ENCODE measurements around the gene DYNLT1. TPM values are rescaled to one million over a fixed set of nuclear protein-coding genes. Genes with fewer than 3 reads are reported as not detected.

DYNLT1 gene
- total RNA-seq (2012; rRNA removed), result 187 and 235 TPM in 2 replicates
- polyA plus RNA-seq (2012; rRNA removed), result 338 and 349 TPM in 2 replicates
- 134 and 310 TPM in 2 replicates for polyA plus RNA-seq (2012; cell fraction: cytosol; rRNA removed)
- 32.9 and 226 TPM in 2 replicates for polyA plus RNA-seq (2012; cell fraction: nucleus; rRNA removed; ENCODE audit: low replicate concordance)
- Bru-seq, nascent RNA, result percentile 95 among the genes with signal in this experiment
- BruChase-seq, experiment 1, labeled RNA remaining after a 6-hour chase, result percentile 94 among the genes with signal in this experiment
- percentile 89 among the genes with signal in this experiment for BruChase-seq, experiment 2, labeled RNA remaining after a 2-hour chase
- long read RNA-seq, transcript DYNLT1-203 (5 exons, 726 nt), result major isoform, 94 of 108 reads
- long read RNA-seq, partial matches to known transcripts, result 2 of 108 reads
- long read RNA-seq, other reads (novel, unspliced or antisense), result 12 of 108 reads

DNA sequence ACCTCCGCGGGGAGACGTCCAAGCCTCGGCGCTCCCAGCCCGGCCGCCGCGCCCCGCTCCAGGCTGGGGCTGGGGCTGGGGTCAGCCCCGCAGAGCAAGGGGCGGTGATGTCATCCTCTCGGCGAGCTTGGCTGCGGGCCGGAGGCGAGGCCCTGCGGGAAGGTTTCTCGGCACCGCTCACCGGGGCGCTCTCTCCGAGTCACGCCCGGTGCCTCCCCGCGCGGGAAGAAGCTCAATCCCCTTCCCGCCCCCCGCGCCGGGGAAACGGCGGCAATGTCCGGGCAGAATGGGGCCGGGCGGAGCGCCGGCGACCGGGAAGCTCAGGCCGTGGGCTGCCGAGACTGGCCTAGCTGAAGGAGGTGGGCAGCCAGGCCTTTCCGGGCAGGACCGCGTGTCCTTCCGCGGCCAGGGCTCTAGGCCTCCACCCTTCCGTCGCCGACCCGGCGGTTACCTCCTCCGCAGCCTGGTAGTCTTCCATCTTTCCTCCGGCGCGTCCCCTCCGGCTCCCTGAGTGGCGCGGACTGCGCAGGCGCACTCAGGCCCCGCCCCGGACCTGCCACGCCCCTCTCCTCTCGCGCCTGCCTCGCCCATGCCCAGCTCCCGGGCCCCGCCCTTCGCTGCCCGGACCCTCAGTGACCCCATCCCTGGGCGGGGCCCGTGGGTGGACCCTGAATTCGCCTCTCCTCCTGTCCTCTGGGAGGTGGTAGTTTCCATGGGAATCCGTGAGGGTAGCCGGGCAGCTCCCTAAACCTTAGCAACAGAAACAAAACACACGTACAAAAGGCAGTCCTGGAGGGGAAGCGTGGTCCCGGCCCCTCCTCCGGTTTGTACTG lies at the start of gene DYNLT1:
Gene DYNLT1 (minus strand): TSS at position 513 of the 833 bp plus-strand sequence. CDS start 35 bp downstream, at position 478.
- Histone ChIP-seq H2BK5ac (ENCODE audit: low read depth, low read length, poor library complexity, severe bottlenecking) (peak within 1 kb of the TSS; percentile 96), H3K9ac (ENCODE audit: low read depth, low read length) (peak within 1 kb of the TSS; percentile 95), H3K18ac (ENCODE audit: low read depth, low read length) (peak within 1 kb of the TSS; percentile 86), H3K56ac (ENCODE audit: extremely low read depth, insufficient read depth, low read length) (peak within 1 kb of the TSS; percentile 89), H2AFZ (replicated peaks; ENCODE audit: low read length, poor library complexity) (peak within 1 kb of the TSS; percentile 96), H3K27me3 (ENCODE audit: control insufficient read depth, insufficient read depth, low read length) (no peaks in the 10 kb centered on the region), H3K36me3 (ENCODE audit: control insufficient read depth, insufficient read depth, low read length) (peaks cover 8% of the 10 kb centered on the region), H2BK120ac (ENCODE audit: low read depth, low read length) (peak within 1 kb of the TSS; percentile 88), H3K4me2 (ENCODE audit: low read depth, low read length) (peak within 1 kb of the TSS; percentile 95), H2BK15ac (ENCODE audit: low read depth, low read length) (peak within 1 kb of the TSS; percentile 98), H4K20me1 (ENCODE audit: insufficient read depth, low read length) (peaks cover 24% of the 10 kb centered on the region), H3K14ac (replicated peaks; ENCODE audit: low read depth, low read length) (peak within 1 kb of the TSS; percentile 97), H3K79me1 (ENCODE audit: low read depth in 1 of 2, low read length in 2 of 2) (peaks cover 11 to 49% of the 10 kb centered on the region in 2 experiments), H3K23ac (ENCODE audit: low read depth, low read length) (peak within 1 kb of the TSS; percentile 99), H3K4ac (ENCODE audit: low read depth, low read length) (peak within 1 kb of the TSS; percentile 94), H3K4me1 (ENCODE audit: control insufficient read depth, insufficient read depth, low read length) (peaks cover 25% of the 10 kb centered on the region), H3K9me1 (ENCODE audit: insufficient read depth, low read length) (peaks cover 20% of the 10 kb centered on the region), H2AK9ac (replicated peaks; ENCODE audit: low read depth, low read length, poor library complexity) (peak within 1 kb of the TSS; percentile 99), H3K27ac (ENCODE audit: insufficient read depth, low read length) (peak within 1 kb of the TSS; percentile 98), H3K9me3 (ENCODE audit: control insufficient read depth, insufficient read depth, low read length) (no peaks in the 10 kb centered on the region), H4K91ac (ENCODE audit: insufficient read depth, low read depth, low read length) (peak within 1 kb of the TSS; percentile 81), H4K8ac (ENCODE audit: low read depth in 2 of 2, low read length in 2 of 2) (peak within 1 kb of the TSS; percentile 80 to 88), H4K5ac (ENCODE audit: low read depth, low read length) (peak within 1 kb of the TSS; percentile 69), H3K4me3 (ENCODE audit: insufficient read depth, low read depth, low read length) (peak within 1 kb of the TSS; percentile 95), H2AK5ac (ENCODE audit: low read depth, low read length) (peak within 1 kb of the TSS; percentile 92), H2BK20ac (ENCODE audit: low read depth, low read length) (peak within 1 kb of the TSS; percentile 81)
- intact Hi-C loops (cut with micrococcal nuclease), result loop anchor here (2.0 kb wide), 1 partner anchor 46 kb away; no protein-coding TSS in a partner anchor
- peak; percentile 84 for DNase-seq
- ATAC-seq (ENCODE audit: low read depth), result peak; percentile 83
- dilution Hi-C loops (cut with HindIII; ENCODE audit: low sequenced_read_pairs, unreplicated experiment), result no loop called here
- POLR2A ChIA-PET (ENCODE audit: unreplicated experiment), result interaction anchor here (0.6 to 1.0 kb wide), 3 partner anchors 11 to 276 kb away, joined by 3 to 6 read pairs (median 4); no protein-coding TSS in a partner anchor
- no TSS peak for BruUV-seq (replicated peaks)
- 2% methylated on average over 13 of the region's 81 CpGs; no CpG with 5 or more reads in 1 of the 2 experiments for WGBS, 2 experiments (ENCODE audit: extremely low coverage in 2 of 2, insufficient read length in 1 of 2)
- in situ Hi-C loops (cut with MboI; ENCODE audit: low sequenced_read_pairs), result loop anchor here (25.0 kb wide), 1 partner anchor 1068 kb away; no protein-coding TSS in a partner anchor
- CTCF ChIA-PET, result interaction anchor here (0.8 to 1.1 kb wide), 4 partner anchors 9 to 53 kb away, joined by 3 to 6 read pairs (median 3); no protein-coding TSS in a partner anchor
- TF ChIP-seq CEBPB (IDR thresholded peaks at IDR 0.05; ENCODE audit: low read depth, low read length), result no peak
- TF ChIP-seq, protein P1, sequence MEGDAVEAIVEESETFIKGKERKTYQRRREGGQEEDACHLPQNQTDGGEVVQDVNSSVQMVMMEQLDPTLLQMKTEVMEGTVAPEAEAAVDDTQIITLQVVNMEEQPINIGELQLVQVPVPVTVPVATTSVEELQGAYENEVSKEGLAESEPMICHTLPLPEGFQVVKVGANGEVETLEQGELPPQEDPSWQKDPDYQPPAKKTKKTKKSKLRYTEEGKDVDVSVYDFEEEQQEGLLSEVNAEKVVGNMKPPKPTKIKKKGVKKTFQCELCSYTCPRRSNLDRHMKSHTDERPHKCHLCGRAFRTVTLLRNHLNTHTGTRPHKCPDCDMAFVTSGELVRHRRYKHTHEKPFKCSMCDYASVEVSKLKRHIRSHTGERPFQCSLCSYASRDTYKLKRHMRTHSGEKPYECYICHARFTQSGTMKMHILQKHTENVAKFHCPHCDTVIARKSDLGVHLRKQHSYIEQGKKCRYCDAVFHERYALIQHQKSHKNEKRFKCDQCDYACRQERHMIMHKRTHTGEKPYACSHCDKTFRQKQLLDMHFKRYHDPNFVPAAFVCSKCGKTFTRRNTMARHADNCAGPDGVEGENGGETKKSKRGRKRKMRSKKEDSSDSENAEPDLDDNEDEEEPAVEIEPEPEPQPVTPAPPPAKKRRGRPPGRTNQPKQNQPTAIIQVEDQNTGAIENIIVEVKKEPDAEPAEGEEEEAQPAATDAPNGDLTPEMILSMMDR (conservative IDR thresholded peaks at IDR 0.05; ENCODE audit: low read depth, low read length), result no peak
- TF ChIP-seq, protein P2, sequence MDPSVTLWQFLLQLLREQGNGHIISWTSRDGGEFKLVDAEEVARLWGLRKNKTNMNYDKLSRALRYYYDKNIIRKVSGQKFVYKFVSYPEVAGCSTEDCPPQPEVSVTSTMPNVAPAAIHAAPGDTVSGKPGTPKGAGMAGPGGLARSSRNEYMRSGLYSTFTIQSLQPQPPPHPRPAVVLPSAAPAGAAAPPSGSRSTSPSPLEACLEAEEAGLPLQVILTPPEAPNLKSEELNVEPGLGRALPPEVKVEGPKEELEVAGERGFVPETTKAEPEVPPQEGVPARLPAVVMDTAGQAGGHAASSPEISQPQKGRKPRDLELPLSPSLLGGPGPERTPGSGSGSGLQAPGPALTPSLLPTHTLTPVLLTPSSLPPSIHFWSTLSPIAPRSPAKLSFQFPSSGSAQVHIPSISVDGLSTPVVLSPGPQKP (IDR thresholded peaks at IDR 0.05; ENCODE audit: borderline replicate concordance, low read depth, low read length), result no peak
- peak; percentile 94 for TF ChIP-seq POLR2A (IDR thresholded peaks at IDR 0.05; ENCODE audit: low read depth, low read length)
- peak; percentile 77; the same call in 1 of the 2 replicates for TF ChIP-seq MXI1 (IDR thresholded peaks at IDR 0.05; ENCODE audit: borderline replicate concordance, low read depth, low read length)
- TF ChIP-seq SMC3 (IDR thresholded peaks at IDR 0.05; ENCODE audit: low read depth, low read length), result no peak
- peak; percentile 94; the same call in 1 of the 2 replicates for TF ChIP-seq MAZ (IDR thresholded peaks at IDR 0.05; ENCODE audit: borderline replicate concordance, low read depth, low read length)
- no peak for TF ChIP-seq RFX5 (IDR thresholded peaks at IDR 0.05; ENCODE audit: low read depth, low read length)
- no peak for TF ChIP-seq BHLHE40 (IDR thresholded peaks at IDR 0.05; ENCODE audit: low read depth, low read length)
- 0 out of 2 replicates have a peak, but pooled peaks have one; percentile 2 for TF ChIP-seq FOS (IDR thresholded peaks at IDR 0.05; ENCODE audit: low read depth, low read length)
- no peak for TF ChIP-seq RCOR1 (IDR thresholded peaks at IDR 0.05; ENCODE audit: insufficient replicate concordance, low read length)
- no peak for TF ChIP-seq RAD21 (IDR thresholded peaks at IDR 0.05; ENCODE audit: low read length)

Data from IMR-90 (cell line).